Esophagus (tissue), 2 donors: ENCODE data around the gene THSD4. TPM values are rescaled to one million over a fixed set of nuclear protein-coding genes. Genes with fewer than 3 reads are reported as not detected.
A peak's percentile ranks its signal among the peaks of the same experiment; 100 is the strongest.

Source experiments
- H3K27ac ChIP-seq, 2 donors: one replicate each; pipeline ENCODE4 v1.5.1; 2013; ENCODE audit warnings: low read depth in 2 of 2, mild to moderate bottlenecking in 2 of 2, inconsistent platforms in 1 of 2, low read length in 1 of 2, moderate library complexity in 1 of 2
- H3K27me3 ChIP-seq, 2 donors: one replicate each; pipeline ENCODE4 v1.6.1; 2013; ENCODE audit warnings: low read length in 2 of 2, control low read depth in 1 of 2, mild to moderate bottlenecking in 1 of 2; ENCODE audit not compliant: insufficient read depth in 2 of 2, control insufficient read depth in 1 of 2
- H3K36me3 ChIP-seq, 2 donors: one replicate each; pipeline ENCODE4 v1.6.1; 2013; ENCODE audit warnings: low read length in 1 of 2; ENCODE audit not compliant: control insufficient read depth in 2 of 2, insufficient read depth in 2 of 2
- H3K4me1 ChIP-seq, 2 donors: one replicate each; pipeline ENCODE4 v1.6.1; 2013; ENCODE audit warnings: low read length in 1 of 2; ENCODE audit not compliant: control insufficient read depth in 2 of 2, insufficient read depth in 2 of 2
- H3K4me3 ChIP-seq, 2 donors: one replicate each; pipeline ENCODE4 v1.5.1; 2013; ENCODE audit warnings: low read length in 2 of 2, mild to moderate bottlenecking in 2 of 2, low read depth in 1 of 2, moderate library complexity in 1 of 2
- H3K9me3 ChIP-seq, 2 donors: one replicate each; pipeline ENCODE4 v1.6.1; 2013; ENCODE audit warnings: mild to moderate bottlenecking in 2 of 2, low read depth in 1 of 2, low read length in 1 of 2, moderate library complexity in 1 of 2; ENCODE audit not compliant: control insufficient read depth in 2 of 2, insufficient read depth in 1 of 2
- WGBS, 2 donors: extraction: QIAGEN DNeasy Blood & Tissue Kit; methylation state at CpG; one replicate each; pipeline ENCODE4 v1.1.7; 2013; 5-methylcytosine and 5-hydroxymethylcytosine counted together
- polyA plus RNA-seq, 2 donors: library from polyadenylated mRNA; stranded (reverse); fragments of 200-250 nt; gene quantifications; one replicate each; pipeline ENCODE4 v1.2.3, GENCODE V29; 2013
- donor health status: healthy with polysubstance abuse.
- donor health status: Bipolar disorder and iron deficiency.

THSD4 gene
- polyA plus RNA-seq, 2 donors: 34.1 to 49.7 TPM

GRCh38 chr15:71585159-71585558 is 469.9 kb downstream of the THSD4 start:
- 78 to 91% methylated on average over 2 of the region's 2 CpGs for WGBS, 2 donors

GRCh38 chr15:71586463-71586862 is 471.2 kb downstream of the THSD4 start:
- WGBS, 2 donors: 89% methylated on average over 2 of the region's 2 CpGs
- Histone ChIP-seq H3K4me3 (no peak overlapping the region), H3K27ac (no peak overlapping the region), H3K9me3 (no peaks in the 10 kb centered on the region), H3K27me3 (no peaks in the 10 kb centered on the region), H3K36me3 (peaks cover 0 to 2% of the 10 kb centered on the region in 2 donors), H3K4me1 (peaks cover 0 to 2% of the 10 kb centered on the region in 2 donors)

More at GRCh38 chr15:71585159-71585558, 469.9 kb downstream of the THSD4 start:
- H3K9me3 ChIP-seq: no peaks in the 10 kb centered on the region
- H3K4me1 ChIP-seq: no peaks in the 10 kb centered on the region
- no peak overlapping the region for H3K27ac ChIP-seq
- no peak overlapping the region for H3K4me3 ChIP-seq
- H3K36me3 ChIP-seq: peaks cover 0 to 2% of the 10 kb centered on the region in 2 donors
- H3K27me3 ChIP-seq: no peaks in the 10 kb centered on the region

GRCh38 chr15:71588746-71589145 is 473.5 kb downstream of the THSD4 start:
- H3K4me1 ChIP-seq: peaks cover 0 to 4% of the 10 kb centered on the region in 2 donors
- H3K27ac ChIP-seq: no peak overlapping the region
- no peaks in the 10 kb centered on the region for H3K9me3 ChIP-seq
- H3K36me3 ChIP-seq: peaks cover 0 to 2% of the 10 kb centered on the region in 2 donors
- no peaks in the 10 kb centered on the region for H3K27me3 ChIP-seq
- H3K4me3 ChIP-seq: no peak overlapping the region

GRCh38 chr15:71591057-71591456 is 475.8 kb downstream of the THSD4 start:
- Histone ChIP-seq H3K4me1 (peaks cover 0 to 4% of the 10 kb centered on the region in 2 donors), H3K27me3 (no peaks in the 10 kb centered on the region), H3K9me3 (no peaks in the 10 kb centered on the region), H3K36me3 (peaks cover 0 to 2% of the 10 kb centered on the region in 2 donors), H3K4me3 (no peak overlapping the region), H3K27ac (peak overlapping the region in 1 of 2 donors; percentile 10)
- WGBS, 2 donors: 86% methylated on average over 3 of the region's 3 CpGs

- Histone ChIP-seq H3K27me3 (no peaks in the 10 kb centered on the region), H3K9me3 (no peaks in the 10 kb centered on the region), H3K4me1 (peaks cover 0 to 7% of the 10 kb centered on the region in 2 donors), H3K27ac (no peak overlapping the region), H3K36me3 (peaks cover 0 to 2% of the 10 kb centered on the region in 2 donors), H3K4me3 (no peak overlapping the region)
- WGBS, 2 donors: 70 to 75% methylated on average over 6 of the region's 6 CpGs
Measured at GRCh38 chr15:71592203-71592602, 476.9 kb downstream of the THSD4 start.

- H3K4me3 ChIP-seq: no peak overlapping the region
- H3K36me3 ChIP-seq: no peaks in the 10 kb centered on the region
- no peaks in the 10 kb centered on the region for H3K9me3 ChIP-seq
- no peaks in the 10 kb centered on the region for H3K27me3 ChIP-seq
- H3K27ac ChIP-seq: peak overlapping the region in 1 of 2 donors; percentile 20
- H3K4me1 ChIP-seq: peaks cover 0 to 7% of the 10 kb centered on the region in 2 donors
- 80 to 83% methylated on average over 6 of the region's 6 CpGs for WGBS, 2 donors
Measured at GRCh38 chr15:71595846-71596553, 480.7 kb downstream of the THSD4 start.

GRCh38 chr15:71596672-71597071 is 481.4 kb downstream of the THSD4 start:
- H3K9me3 ChIP-seq: no peaks in the 10 kb centered on the region
- 21 to 25% methylated on average over 4 of the region's 4 CpGs for WGBS, 2 donors
- no peaks in the 10 kb centered on the region for H3K27me3 ChIP-seq
- H3K4me1 ChIP-seq: peaks cover 0 to 4% of the 10 kb centered on the region in 2 donors
- H3K36me3 ChIP-seq: no peaks in the 10 kb centered on the region
- peak overlapping the region; percentile 20 to 56 for H3K27ac ChIP-seq
- no peak overlapping the region for H3K4me3 ChIP-seq

GRCh38 chr15:71597126-71597525 is 481.9 kb downstream of the THSD4 start:
- Histone ChIP-seq H3K9me3 (no peaks in the 10 kb centered on the region), H3K27me3 (no peaks in the 10 kb centered on the region), H3K36me3 (no peaks in the 10 kb centered on the region), H3K4me1 (peaks cover 0 to 4% of the 10 kb centered on the region in 2 donors), H3K27ac (peak overlapping the region; percentile 57 to 76), H3K4me3 (no peak overlapping the region)
- WGBS, 2 donors: 45 to 63% methylated on average over 3 of the region's 3 CpGs

- Histone ChIP-seq H3K4me3 (no peak overlapping the region), H3K27me3 (no peaks in the 10 kb centered on the region), H3K4me1 (peaks cover 0 to 2% of the 10 kb centered on the region in 2 donors), H3K9me3 (no peaks in the 10 kb centered on the region), H3K27ac (peak overlapping the region; percentile 26 to 84), H3K36me3 (no peaks in the 10 kb centered on the region)
- WGBS, 2 donors: 61 to 70% methylated on average over 8 of the region's 8 CpGs
Measured at GRCh38 chr15:71597637-71598036, 482.4 kb downstream of the THSD4 start.

GRCh38 chr15:71598741-71599140 is 483.5 kb downstream of the THSD4 start:
- Histone ChIP-seq H3K4me1 (peaks cover 0 to 2% of the 10 kb centered on the region in 2 donors), H3K4me3 (no peak overlapping the region), H3K9me3 (no peaks in the 10 kb centered on the region), H3K36me3 (no peaks in the 10 kb centered on the region), H3K27me3 (no peaks in the 10 kb centered on the region), H3K27ac (peak overlapping the region in 1 of 2 donors; percentile 33)
- 69 to 78% methylated on average over 6 of the region's 6 CpGs for WGBS, 2 donors
